A549 (cell line): ENCODE measurements around the gene AAR2.

Experiments
- BCL3 ChIP-seq: fragments of >200 bp; sonication (Bioruptor Twin); formaldehyde crosslinking; IDR thresholded peaks from 3 replicates; pipeline ENCODE4 v1.6.1; 2016
- CBX2 ChIP-seq: fragments of 200-600 bp; sonication (generic); IDR thresholded peaks from 2 replicates; pipeline ENCODE4 v1.6.1; 2016; ENCODE audit warnings: low read depth, mild to moderate bottlenecking, borderline replicate concordance
- CTCF ChIP-seq: fragments of >200 bp; sonication (Bioruptor Twin); formaldehyde crosslinking; IDR thresholded peaks from 3 replicates; pipeline ENCODE4 v1.5.1; 2016
- EHMT2 ChIP-seq: fragments of 200-600 bp; sonication (generic); IDR thresholded peaks from 2 replicates; pipeline ENCODE4 v1.6.1; 2016; ENCODE audit warnings: antibody characterized with exemption, low read depth, mild to moderate bottlenecking, moderate library complexity
- KDM1A ChIP-seq: fragments of 200-600 bp; sonication (generic); IDR thresholded peaks from 2 replicates; pipeline ENCODE4 v1.6.1; 2016; ENCODE audit warnings: low read depth, mild to moderate bottlenecking
- MAX ChIP-seq: IDR thresholded peaks from 2 replicates; pipeline ENCODE4 v1.6.1; 2012
- POLR2A ChIP-seq: IDR thresholded peaks from 2 replicates; pipeline ENCODE4 v1.6.1; 2012; ENCODE audit warnings: mild to moderate bottlenecking, low read length
- RAD21 ChIP-seq, 2 experiments: fragments of >200 bp in 1 of 2; sonication (Bioruptor Twin) in 1 of 2; formaldehyde crosslinking in 1 of 2; IDR thresholded peaks in 1 of 2; conservative IDR thresholded peaks in 1 of 2; 2 replicates in 1 of 2; 3 replicates in 1 of 2; pipeline ENCODE4 v1.6.1; 2012 to 2018; ENCODE audit warnings: inconsistent platforms in 1 of 2
- RFX5 ChIP-seq: fragments of 450-650 bp; IDR thresholded peaks from 2 replicates; pipeline ENCODE4 v1.7.1; 2014; ENCODE audit warnings: antibody characterized with exemption, mild to moderate bottlenecking, moderate library complexity
- SMC3 ChIP-seq: fragments of >200 bp; sonication (Bioruptor Twin); formaldehyde crosslinking; IDR thresholded peaks from 3 replicates; pipeline ENCODE4 v1.6.1; 2018; ENCODE audit warnings: inconsistent platforms
- ZFP36 ChIP-seq: fragments of 450-650 bp; IDR thresholded peaks from 2 replicates; pipeline ENCODE4 v1.6.1; 2014; ENCODE audit warnings: borderline replicate concordance; ENCODE audit not compliant: partially characterized antibody

- TF ChIP-seq BCL3 (no peak), RFX5 (no peak), MAX (no peak), CTCF (peak; percentile 56), CBX2 (no peak), RAD21 (conservative IDR thresholded peaks at IDR 0.05 in 1 of 2, IDR thresholded peaks at IDR 0.05 in 1 of 2) (peak; percentile 54 to 64), POLR2A (no peak), ZFP36 (no peak), KDM1A (0 out of 2 replicates have a peak, but pooled peaks have one; percentile 27), EHMT2 (no peak), SMC3 (peak; percentile 62; the same call in 2 of the 3 replicates)
Observed at GRCh38 chr20:36273414-36274180, 37.3 kb downstream of the AAR2 start.
